Colon (tissue), 2 donors: ENCODE results near the gene SCN9A.

Experiments used
- FAIRE-seq: peaks from 2 replicates; lab custom pipeline; 2012; peaks lifted over from hg19 to GRCh38; lab: Jason Lieb, UNC
- donor health status: control.
- donor health status: control.

The SCN9A gene

GRCh38 chr2:166332106-166332505 is 43.6 kb downstream of the SCN9A start:
- no peak for FAIRE-seq

- FAIRE-seq: no peak
Measured at GRCh38 chr2:166331468-166331867, 44.3 kb downstream of the SCN9A start.

DNA sequence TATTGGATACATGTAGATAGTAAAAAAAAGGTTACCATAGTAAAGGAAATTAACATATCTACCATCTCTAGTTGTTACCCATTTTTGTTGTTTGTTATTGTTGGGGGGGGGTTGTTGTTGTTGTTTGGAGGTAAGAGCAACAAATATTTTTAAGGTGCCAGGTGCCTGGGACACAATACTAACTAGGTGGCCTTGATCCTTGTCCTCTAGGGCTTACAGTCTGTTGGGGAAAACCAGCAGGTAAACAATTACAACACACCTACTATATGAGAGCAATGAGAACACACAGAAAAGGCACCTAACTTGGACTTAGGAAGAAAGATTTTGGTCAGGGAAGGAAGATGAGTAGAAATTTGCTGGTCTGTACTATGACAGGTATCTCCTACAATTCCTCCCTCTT is 46.3 kb downstream of the SCN9A start:
- no peak for FAIRE-seq

GRCh38 chr2:166328147-166328546 is 47.6 kb downstream of the SCN9A start:
- FAIRE-seq: no peak

DNA sequence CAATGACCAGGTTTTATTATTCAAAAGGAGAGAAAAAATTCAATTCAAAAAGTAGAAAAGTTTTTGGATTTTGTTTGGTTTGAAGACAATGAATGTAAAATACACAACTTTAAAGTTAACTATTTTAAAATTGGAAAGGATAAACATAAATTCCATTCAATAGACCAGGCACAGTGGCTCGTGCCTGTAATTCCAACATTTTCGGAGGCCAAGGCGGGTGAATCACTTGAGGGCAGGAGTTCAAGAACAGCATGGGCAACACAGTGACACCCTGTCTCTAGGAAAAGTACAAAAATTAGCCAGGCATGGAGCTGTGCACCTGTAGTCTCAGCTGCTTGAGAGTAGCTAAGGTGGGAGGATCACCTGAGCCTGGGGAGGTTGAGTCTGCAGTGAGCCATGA is 54.7 kb downstream of the SCN9A start:
- no peak for FAIRE-seq

DNA sequence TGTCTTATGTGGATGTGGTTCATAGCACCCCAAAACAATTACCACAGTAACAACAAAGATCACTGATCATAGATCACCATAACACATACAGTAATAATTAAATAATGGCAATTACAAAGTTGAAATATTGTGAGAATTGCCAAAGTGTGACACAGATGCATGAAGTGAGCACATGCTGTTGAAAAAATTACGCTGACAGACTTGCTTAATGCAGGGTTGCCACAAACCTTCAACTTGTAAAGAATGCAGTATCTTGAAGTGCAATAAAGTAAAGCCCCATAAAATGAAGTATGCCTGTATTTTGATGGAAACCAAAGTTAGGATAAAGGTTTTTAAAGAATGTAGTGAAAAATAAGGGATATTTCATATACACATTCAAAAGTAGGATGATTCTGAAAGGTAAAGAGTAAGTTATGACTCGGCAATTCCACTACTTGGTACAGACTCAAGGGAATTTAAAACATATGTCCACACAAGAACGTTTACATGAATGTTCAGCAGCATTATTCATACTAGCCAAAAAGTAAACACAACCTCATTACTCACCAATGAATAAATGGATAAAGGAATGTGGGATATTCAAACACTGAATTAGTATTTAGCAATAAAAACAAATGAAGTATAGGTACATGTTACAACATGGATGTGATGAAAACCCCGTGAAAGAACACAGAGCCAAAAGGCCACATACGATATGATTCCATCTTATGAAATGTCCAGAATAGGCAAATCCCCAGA is 61.6 kb downstream of the SCN9A start:
- no peak for FAIRE-seq

DNA sequence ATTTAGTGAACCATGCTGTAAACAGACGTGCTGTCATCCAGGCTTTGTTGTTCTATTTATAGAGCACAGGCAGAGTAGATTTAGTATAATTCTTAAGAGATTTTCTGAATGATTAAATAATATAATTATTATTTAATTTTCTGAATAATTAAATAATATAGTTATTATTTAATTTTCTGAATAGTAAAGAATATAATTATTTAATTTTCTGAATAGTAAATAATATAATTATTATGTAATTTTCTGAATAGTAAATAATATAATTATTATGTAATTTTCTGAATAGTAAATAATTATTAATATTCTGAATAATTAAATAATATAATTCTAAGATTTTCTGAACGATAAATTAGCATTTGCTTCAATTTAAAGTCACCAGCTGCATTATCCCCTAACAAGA is 62.9 kb downstream of the SCN9A start:
- FAIRE-seq: peak; percentile 98

GRCh38 chr2:166307326-166307725 is 68.4 kb downstream of the SCN9A start:
- FAIRE-seq: no peak

- no peak for FAIRE-seq
Measured at GRCh38 chr2:166304656-166305055, 71.1 kb downstream of the SCN9A start.

GRCh38 chr2:166302036-166302435 is 73.7 kb downstream of the SCN9A start:
- FAIRE-seq: no peak

DNA sequence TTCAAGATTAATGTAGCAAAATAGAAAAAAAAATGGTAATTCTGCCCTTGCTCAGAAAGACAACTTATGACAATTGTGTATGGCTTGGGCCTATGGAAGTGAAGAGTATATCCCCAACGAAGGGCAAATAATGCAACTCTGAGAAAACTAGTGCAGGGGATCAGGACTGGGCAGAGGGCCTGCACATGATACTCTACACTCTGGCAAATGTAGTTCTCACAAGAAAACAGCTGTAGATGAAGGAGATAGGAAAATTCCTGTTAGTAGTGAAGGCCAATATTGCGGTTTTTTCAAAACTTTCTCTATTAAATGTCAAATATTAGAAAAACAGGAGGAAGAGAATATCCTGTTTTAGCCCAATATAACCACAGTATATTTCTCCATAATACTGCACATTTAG is 77.8 kb downstream of the SCN9A start:
- no peak for FAIRE-seq

DNA sequence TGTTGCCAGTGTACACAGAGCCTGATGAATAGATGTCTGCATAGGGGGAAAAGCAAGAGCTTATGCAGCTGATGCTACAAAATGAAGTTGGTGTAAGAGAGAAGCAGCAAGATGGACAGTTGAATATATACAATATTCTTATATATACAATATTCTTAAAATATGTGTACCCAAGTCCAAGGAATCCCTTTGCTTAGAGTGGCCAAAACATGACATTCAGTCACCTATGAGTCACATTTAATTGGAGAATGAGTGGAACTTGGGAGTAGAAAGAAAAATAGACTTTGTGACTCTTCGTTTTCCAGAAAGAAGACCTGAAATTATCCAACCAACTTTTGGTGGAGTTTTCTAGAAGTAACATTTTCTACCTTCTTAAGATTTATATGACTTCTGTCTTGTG is 81.8 kb downstream of the SCN9A start:
- FAIRE-seq: no peak

GRCh38 chr2:166285215-166285614 is 90.5 kb downstream of the SCN9A start:
- no peak for FAIRE-seq

GRCh38 chr2:166284359-166284758 is 91.4 kb downstream of the SCN9A start:
- no peak for FAIRE-seq

DNA sequence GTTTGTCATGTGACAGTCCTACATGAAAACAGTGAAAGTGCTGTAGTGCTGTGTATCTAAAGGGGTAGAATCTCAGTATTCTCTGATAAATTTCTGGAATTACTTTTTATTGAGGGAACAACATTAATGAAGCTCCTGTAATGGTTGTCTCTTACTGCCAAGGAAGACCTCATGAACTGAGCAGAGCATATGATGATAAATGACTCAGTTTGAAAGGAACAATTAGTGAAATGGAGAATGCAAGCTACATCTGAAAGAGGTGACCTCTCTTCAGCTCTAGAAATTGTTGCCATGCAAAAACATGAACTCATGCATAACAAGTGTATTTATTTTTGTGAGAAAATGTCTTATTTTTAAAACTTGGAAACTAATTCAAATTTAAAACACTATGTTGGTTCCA is 93.6 kb downstream of the SCN9A start:
- no peak for FAIRE-seq

DNA sequence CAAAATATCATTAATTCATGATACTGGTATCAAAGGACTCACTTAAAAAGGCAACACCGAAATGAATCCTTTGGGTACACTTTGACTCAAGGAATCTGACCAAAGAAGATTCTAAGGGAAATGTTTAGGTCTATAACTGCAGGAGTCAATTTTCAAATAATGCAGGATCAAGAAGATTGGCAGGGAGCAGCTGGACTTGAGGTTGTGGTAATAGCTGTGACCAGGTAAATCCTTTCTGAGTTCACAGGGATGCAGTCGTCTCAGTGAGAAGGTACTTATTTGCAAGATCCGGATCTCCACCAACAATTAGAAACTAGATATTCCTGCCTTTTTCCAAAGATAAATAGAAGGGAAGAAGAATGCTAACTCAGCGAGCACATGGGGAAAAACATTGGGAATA is 96.9 kb downstream of the SCN9A start:
- no peak for FAIRE-seq

DNA sequence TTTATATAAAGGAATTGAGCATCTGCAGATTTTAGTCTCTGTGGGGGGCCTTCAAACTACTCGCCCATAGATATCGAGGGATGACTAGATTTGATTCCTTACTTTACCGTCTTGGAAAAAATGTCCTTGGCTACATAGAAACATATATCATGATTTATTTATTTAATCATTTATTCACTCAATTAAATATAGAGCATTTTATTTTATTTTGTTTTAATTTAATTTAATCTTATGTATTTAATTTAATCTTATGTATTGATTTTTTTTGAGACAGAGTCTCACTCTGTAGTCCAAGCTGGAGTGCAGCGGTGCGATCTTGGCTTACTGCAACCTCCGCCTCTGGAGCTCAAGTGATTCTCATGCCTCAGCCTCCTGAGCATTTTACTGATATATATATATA is 105.4 kb downstream of the SCN9A start:
- no peak for FAIRE-seq

DNA sequence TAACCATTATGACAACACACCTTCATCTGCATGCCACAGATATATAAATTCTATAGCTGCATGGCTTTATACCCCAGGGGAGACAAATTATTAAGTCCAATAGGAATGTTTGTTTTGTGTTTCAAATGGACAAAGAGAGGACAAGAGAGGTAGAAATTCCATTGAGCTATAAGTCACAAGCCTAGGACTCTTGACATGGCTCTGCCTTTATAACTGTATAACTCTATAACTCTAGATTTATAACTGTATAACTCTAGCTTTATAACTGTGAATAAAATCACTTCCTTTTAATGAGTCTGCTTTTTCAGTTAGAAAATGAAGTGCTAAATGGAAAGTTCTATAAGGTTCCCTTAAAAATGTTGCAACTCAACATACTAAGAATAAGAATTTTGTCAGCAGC is 106.4 kb downstream of the SCN9A start:
- FAIRE-seq: no peak

DNA sequence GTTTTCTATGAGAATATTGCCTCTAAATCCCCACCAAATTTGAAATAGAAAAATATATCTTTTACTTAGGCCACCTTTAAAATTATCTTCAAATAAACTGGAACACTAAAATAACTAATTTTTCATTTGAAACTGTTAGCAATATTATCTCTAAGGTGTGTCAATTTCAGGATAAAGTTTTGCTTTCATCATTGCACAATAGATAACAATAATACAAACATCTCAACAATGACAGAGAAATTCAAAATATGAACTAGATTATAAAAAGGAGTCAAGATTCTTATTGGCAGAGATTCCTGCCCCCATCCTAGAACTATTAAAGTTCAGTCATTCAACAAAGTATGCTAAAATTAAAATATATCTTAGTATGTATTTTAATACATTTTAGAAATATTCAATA is 117.9 kb downstream of the SCN9A start:
- FAIRE-seq: no peak

- FAIRE-seq: no peak
Measured at GRCh38 chr2:166256896-166257295, 118.8 kb downstream of the SCN9A start.

- no peak for FAIRE-seq
Measured at GRCh38 chr2:166249318-166249717, 126.4 kb downstream of the SCN9A start.

- FAIRE-seq: no peak
Measured at GRCh38 chr2:166246901-166247300, 128.8 kb downstream of the SCN9A start.

DNA sequence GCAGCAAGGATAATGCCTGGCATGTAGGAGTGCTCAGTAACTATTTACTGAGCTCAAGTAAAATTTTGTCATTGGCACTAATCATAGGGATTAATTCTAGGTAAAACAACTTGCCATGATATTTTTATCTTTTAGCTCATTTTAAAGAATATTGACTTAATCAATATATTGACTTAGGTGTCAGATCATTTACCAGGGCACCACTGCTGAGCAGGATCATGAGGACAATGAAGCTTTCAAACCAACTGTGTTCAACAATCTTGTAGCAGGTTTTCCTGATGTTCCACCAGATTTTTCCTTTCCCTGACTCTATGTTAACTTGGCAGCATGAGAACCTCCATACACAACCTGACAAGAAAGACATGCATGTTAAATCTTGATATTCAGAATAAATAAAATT is 133.4 kb downstream of the SCN9A start:
- FAIRE-seq: no peak
